Adipocyte (in vitro differentiated cells): Measurements from ENCODE around the gene POU4F3.

Experiments used
- DNase-seq: peaks from one replicate; pipeline ENCODE4 v3.0.0-alpha.2; 2015; ENCODE audit warnings: low read depth
- H3K27me3 ChIP-seq: replicated peaks from 2 replicates; pipeline ENCODE4 v1.7.0; 2013; ENCODE audit warnings: mild to moderate bottlenecking, low read length, moderate library complexity; ENCODE audit not compliant: control insufficient read depth, insufficient read depth
- H3K36me3 ChIP-seq: 2 replicates; pipeline ENCODE4 v1.7.0; 2013; ENCODE audit warnings: low read length, mild to moderate bottlenecking, moderate library complexity; ENCODE audit not compliant: control insufficient read depth, insufficient read depth, severe bottlenecking
- H3K4me1 ChIP-seq: 2 replicates; pipeline ENCODE4 v1.7.0; 2013; ENCODE audit warnings: mild to moderate bottlenecking, low read length, moderate library complexity; ENCODE audit not compliant: control insufficient read depth, insufficient read depth
- H3K4me3 ChIP-seq: 2 replicates; pipeline ENCODE4 v1.7.0; 2013; ENCODE audit warnings: mild to moderate bottlenecking, low read length, moderate library complexity
- H3K9ac ChIP-seq: 2 replicates; pipeline ENCODE4 v1.7.0; 2013; ENCODE audit warnings: mild to moderate bottlenecking, low read length, moderate library complexity
- H3K9me3 ChIP-seq: 2 replicates; pipeline ENCODE4 v1.7.0; 2013; ENCODE audit warnings: mild to moderate bottlenecking, low read length, moderate library complexity; ENCODE audit not compliant: control insufficient read depth

The POU4F3 gene

DNA sequence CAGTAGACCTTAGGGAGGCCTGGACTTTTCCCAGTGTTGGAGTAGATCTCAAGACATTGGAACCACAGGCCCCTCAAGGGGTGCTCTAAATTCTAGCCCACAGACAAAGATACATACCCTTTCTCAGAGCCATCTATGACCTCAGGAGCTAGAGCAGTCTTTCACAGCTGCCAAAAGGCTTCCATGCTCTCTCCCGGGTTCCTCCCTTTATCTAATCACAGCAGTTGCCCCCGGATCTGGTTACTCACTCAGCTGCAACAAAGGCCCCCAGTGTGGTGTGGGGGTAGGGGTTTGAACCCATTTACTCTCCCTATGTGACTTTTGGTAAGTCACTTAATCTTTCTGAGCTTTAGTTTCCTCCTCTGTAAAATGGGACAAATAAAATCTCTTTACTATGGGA is 27.0 kb downstream of the POU4F3 start:
- no peak overlapping the region for H3K4me3 ChIP-seq
- H3K9me3 ChIP-seq = no peaks in the 10 kb centered on the region
- no peak for DNase-seq
- H3K27me3 ChIP-seq = peaks cover 27% of the 10 kb centered on the region
- no peaks in the 10 kb centered on the region for H3K4me1 ChIP-seq
- H3K9ac ChIP-seq = no peak overlapping the region
- H3K36me3 ChIP-seq = no peaks in the 10 kb centered on the region

DNA sequence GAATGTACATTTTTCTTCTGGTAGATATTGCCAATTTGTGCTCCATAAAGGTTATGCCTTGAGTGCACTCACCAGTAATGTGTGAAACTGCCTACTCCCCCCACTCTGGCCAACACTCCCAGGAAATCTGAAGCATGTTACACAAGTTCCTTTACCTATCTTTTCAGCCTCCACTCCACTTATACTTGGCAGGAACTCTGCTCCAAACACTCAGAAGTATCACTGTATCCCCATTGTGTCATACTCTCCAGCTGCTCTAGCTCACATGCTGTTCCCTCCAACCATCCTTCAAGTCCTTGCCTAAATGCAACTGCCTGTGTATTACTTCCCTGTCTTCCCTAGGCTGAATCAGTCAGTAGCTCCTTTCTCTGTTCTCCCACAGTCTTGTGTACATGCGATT is 28.3 kb downstream of the POU4F3 start:
- Histone ChIP-seq H3K27me3 (peaks cover 23% of the 10 kb centered on the region), H3K4me1 (no peaks in the 10 kb centered on the region), H3K9me3 (no peaks in the 10 kb centered on the region), H3K9ac (no peak overlapping the region), H3K36me3 (no peaks in the 10 kb centered on the region), H3K4me3 (no peak overlapping the region)
- no peak for DNase-seq

DNA sequence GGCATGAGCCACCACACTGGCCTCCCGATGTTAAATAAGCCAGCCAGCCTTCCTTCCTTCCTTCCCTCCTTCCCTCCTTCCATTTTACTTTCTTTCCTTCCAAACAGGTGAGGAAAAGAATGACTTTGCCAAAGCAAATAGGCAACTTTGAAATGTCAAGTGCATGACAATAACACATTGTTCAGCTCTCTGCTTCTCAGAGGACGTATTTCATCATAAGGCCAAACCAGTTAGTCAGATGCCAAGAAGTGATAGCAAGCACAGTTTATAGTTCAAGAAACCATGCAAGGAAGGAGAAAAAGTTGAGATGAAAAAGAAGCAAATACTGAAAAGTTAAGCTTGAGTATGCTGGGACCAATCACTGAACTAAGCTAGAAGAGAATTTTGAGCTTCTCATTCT is 29.5 kb downstream of the POU4F3 start:
- Histone ChIP-seq H3K9me3 (no peaks in the 10 kb centered on the region), H3K4me1 (no peaks in the 10 kb centered on the region)
- no peak for DNase-seq

GRCh38 chr5:146369691-146370090 is 31.1 kb downstream of the POU4F3 start:
- no peaks in the 10 kb centered on the region for H3K36me3 ChIP-seq
- DNase-seq = peak; percentile 39
- peaks cover 29% of the 10 kb centered on the region for H3K27me3 ChIP-seq
- H3K4me3 ChIP-seq = no peak overlapping the region
- no peaks in the 10 kb centered on the region for H3K9me3 ChIP-seq
- H3K9ac ChIP-seq = no peak overlapping the region
- H3K4me1 ChIP-seq = no peaks in the 10 kb centered on the region

More for the DNA sequence above, 29.5 kb downstream of the POU4F3 start:
- peaks cover 25% of the 10 kb centered on the region for H3K27me3 ChIP-seq
- no peak overlapping the region for H3K9ac ChIP-seq
- no peaks in the 10 kb centered on the region for H3K36me3 ChIP-seq
- H3K4me3 ChIP-seq = no peak overlapping the region

- Histone ChIP-seq H3K4me3 (no peak overlapping the region), H3K9me3 (peaks cover 5% of the 10 kb centered on the region), H3K36me3 (no peaks in the 10 kb centered on the region), H3K9ac (no peak overlapping the region), H3K27me3 (peaks cover 46% of the 10 kb centered on the region), H3K4me1 (no peaks in the 10 kb centered on the region)
- DNase-seq = no peak
These were observed 38.2 kb downstream of the POU4F3 start for GRCh38 chr5:146376821-146377220.

GRCh38 chr5:146378986-146379385 is 40.3 kb downstream of the POU4F3 start:
- Histone ChIP-seq H3K27me3 (peaks cover 40% of the 10 kb centered on the region), H3K36me3 (no peaks in the 10 kb centered on the region), H3K4me3 (no peak overlapping the region), H3K9me3 (peaks cover 5% of the 10 kb centered on the region), H3K9ac (no peak overlapping the region), H3K4me1 (no peaks in the 10 kb centered on the region)
- no peak for DNase-seq

DNA sequence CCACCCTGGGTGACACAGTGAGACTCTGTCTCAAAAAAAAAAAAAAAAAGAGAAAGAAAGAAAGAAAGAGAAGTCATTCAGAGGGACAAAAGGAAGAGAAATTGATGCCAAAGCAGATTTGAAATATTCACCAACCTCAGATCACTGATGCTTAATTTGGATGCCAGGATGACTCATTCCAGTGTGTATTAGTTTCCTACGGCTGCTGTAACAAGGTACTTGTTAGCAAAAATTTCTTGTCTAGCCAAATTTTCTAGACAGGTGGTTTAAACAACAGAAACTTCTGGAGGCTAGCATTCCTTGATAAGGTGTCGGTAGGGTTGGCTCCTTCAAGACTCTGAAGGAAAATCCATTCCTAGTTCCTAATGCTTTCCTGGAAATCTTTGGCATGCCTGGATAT is 42.1 kb downstream of the POU4F3 start:
- Histone ChIP-seq H3K36me3 (no peaks in the 10 kb centered on the region), H3K4me3 (no peak overlapping the region), H3K9me3 (peaks cover 5% of the 10 kb centered on the region), H3K27me3 (peaks cover 48% of the 10 kb centered on the region), H3K9ac (no peak overlapping the region), H3K4me1 (no peaks in the 10 kb centered on the region)
- DNase-seq = no peak

GRCh38 chr5:146388386-146388785 is 49.7 kb downstream of the POU4F3 start:
- no peak overlapping the region for H3K4me3 ChIP-seq
- peak; percentile 43 for DNase-seq
- H3K4me1 ChIP-seq = no peaks in the 10 kb centered on the region
- no peaks in the 10 kb centered on the region for H3K36me3 ChIP-seq
- H3K9me3 ChIP-seq = peaks cover 3% of the 10 kb centered on the region
- H3K27me3 ChIP-seq = peaks cover 41% of the 10 kb centered on the region
- H3K9ac ChIP-seq = no peak overlapping the region

DNA sequence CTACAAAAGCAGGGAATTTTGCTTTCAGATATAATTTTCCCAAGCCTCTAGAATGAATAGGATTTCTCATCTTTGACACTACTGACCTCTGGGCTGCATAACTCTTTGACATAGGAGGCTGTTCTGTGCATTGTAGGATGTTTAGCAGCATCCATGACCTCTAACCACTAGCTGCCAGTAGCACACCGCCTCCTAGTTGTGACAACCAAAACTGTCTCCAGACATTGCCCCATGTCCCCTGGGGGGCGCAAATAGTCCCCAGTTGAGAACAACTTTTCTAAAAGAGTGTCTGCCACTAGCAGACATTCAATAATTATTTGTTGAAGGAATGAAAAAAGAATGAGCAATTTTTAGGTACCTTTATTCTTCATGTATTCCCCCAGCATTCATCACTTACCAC is 51.8 kb downstream of the POU4F3 start:
- Histone ChIP-seq H3K27me3 (peaks cover 45% of the 10 kb centered on the region), H3K9me3 (peaks cover 3% of the 10 kb centered on the region), H3K4me1 (no peaks in the 10 kb centered on the region), H3K9ac (no peak overlapping the region), H3K4me3 (no peak overlapping the region), H3K36me3 (no peaks in the 10 kb centered on the region)
- DNase-seq = no peak
